ENCODE results near the gene GPRC5C. TPM values are rescaled to one million over a fixed set of nuclear protein-coding genes. Genes with fewer than 3 reads are reported as not detected.

Gene GPRC5C
- total RNA-seq, 3 donors from 2014 or later (not counting 1 experiment from before 2014, with no cell fraction given): 0.26 to 0.60 (median 0.29) TPM

DNA sequence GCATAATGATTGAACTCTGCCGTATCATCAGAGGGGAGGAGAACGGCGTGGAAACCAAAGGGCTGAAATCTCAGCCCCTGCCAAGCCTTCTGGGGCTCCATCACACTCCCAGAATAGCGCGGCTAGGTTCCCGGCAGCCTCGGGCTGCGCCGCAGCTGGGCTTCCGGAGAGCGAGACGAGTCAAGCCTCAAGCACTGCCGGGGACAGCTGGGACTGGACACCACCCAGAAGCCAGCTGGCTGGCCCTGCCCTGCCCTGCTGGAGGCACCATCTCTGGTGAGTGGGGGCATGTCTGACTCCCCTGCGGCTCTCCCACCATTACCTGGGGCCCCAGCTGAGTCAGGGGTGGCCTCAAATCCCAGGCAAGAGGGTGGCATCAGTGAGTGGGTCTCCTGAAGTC is 7.2 kb upstream of the GPRC5C start:
- H3K4me1 Mint-ChIP-seq: peaks cover 0 to 5% of the 10 kb centered on the region in 2 donors
- Histone ChIP-seq H3K27ac (ENCODE audit: low read length) (no peak overlapping the region), H3K9me3 (ENCODE audit: control insufficient read depth, insufficient read depth, low read length) (no peaks in the 10 kb centered on the region), H3K27me3 (ENCODE audit: control insufficient read depth, insufficient read depth, low read length) (peaks cover 3% of the 10 kb centered on the region), H3K4me3 (ENCODE audit: low read length) (no peak overlapping the region), H3K4me1 (ENCODE audit: control insufficient read depth, insufficient read depth, low read length) (no peaks in the 10 kb centered on the region), H3K36me3 (ENCODE audit: control insufficient read depth, insufficient read depth, low read length) (no peaks in the 10 kb centered on the region)
- DNase-seq: no peak
- H3K27ac Mint-ChIP-seq: no peak overlapping the region
- intact Hi-C loops (cut with micrococcal nuclease): no loop called here
- ATAC-seq: no peak
- peaks cover 9 to 16% of the 10 kb centered on the region in 2 donors for H3K27me3 Mint-ChIP-seq (ENCODE audit: low read depth in 2 of 2)
- WGBS (ENCODE audit: insufficient coverage): 92% methylated on average over 14 of the region's 14 CpGs
- no peaks in the 10 kb centered on the region for H3K9me3 Mint-ChIP-seq
- H3K36me3 Mint-ChIP-seq: no peaks in the 10 kb centered on the region
- no peak overlapping the region for H3K4me3 Mint-ChIP-seq
- no peak for TF ChIP-seq CTCF (IDR thresholded peaks at IDR 0.05)

GRCh38 chr17:74426551-74427047 is 5.3 kb upstream of the GPRC5C start:
- H3K27me3 ChIP-seq (ENCODE audit: control insufficient read depth, insufficient read depth, low read length): peaks cover 15% of the 10 kb centered on the region
- WGBS (ENCODE audit: insufficient coverage): 87% methylated on average over 9 of the region's 9 CpGs
- TF ChIP-seq CTCF (IDR thresholded peaks at IDR 0.05): no peak
- no peaks in the 10 kb centered on the region for H3K9me3 ChIP-seq (ENCODE audit: control insufficient read depth, insufficient read depth, low read length)
- no peak for ATAC-seq
- Mint-ChIP-seq H3K4me3 (no peak overlapping the region), H3K36me3 (no peaks in the 10 kb centered on the region), H3K27me3 (ENCODE audit: low read depth in 2 of 2) (peaks cover 9 to 29% of the 10 kb centered on the region in 2 donors), H3K27ac (no peak overlapping the region), H3K4me1 (peaks cover 4 to 13% of the 10 kb centered on the region in 2 donors), H3K9me3 (no peaks in the 10 kb centered on the region)
- H3K27ac ChIP-seq (ENCODE audit: low read length): no peak overlapping the region
- H3K4me1 ChIP-seq (ENCODE audit: control insufficient read depth, insufficient read depth, low read length): peaks cover 15% of the 10 kb centered on the region
- intact Hi-C loops (cut with micrococcal nuclease): no loop called here
- no peaks in the 10 kb centered on the region for H3K36me3 ChIP-seq (ENCODE audit: control insufficient read depth, insufficient read depth, low read length)
- no peak overlapping the region for H3K4me3 ChIP-seq (ENCODE audit: low read length)
- no peak for DNase-seq

DNA sequence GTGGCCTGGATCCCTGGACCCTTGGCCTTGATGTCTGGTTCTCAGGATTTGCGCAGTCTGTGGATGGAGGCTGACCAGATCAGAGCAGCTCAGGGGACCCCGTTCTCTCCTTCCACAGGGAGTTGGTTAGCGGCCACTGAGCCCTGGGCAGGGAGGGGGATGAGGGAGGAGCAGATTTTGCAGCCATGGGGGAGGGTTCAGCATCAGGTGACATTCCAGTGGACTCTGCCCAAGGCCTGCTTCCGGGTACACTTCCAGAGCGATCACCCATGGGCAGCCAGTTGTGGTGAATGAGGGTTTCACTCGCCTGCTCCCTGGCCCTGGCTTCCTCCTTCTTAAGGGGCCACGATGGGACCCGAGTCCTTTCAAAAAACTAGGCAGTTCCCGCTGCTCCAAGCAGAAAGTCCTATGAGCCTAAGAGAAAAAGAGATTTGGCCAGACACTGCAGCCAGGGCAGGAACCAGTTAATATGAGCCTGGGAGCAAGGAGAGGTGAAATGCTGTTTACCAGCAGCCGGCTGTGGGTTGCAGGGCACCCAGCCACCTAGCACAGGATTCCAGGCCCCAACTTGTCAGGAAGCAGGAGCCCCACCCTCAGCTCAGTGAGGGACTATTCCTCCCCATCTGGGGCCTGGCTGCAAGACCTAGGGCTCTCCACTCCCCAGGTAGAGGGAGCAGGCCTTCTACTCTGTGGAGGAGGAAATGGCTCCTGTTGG is 4.7 kb upstream of the GPRC5C start:
- no peaks in the 10 kb centered on the region for H3K36me3 ChIP-seq (ENCODE audit: control insufficient read depth, insufficient read depth, low read length)
- peaks cover 16% of the 10 kb centered on the region for H3K27me3 ChIP-seq (ENCODE audit: control insufficient read depth, insufficient read depth, low read length)
- peaks cover 21% of the 10 kb centered on the region for H3K4me1 ChIP-seq (ENCODE audit: control insufficient read depth, insufficient read depth, low read length)
- H3K4me3 ChIP-seq (ENCODE audit: low read length): no peak overlapping the region
- ATAC-seq (no peak), DNase-seq (no peak)
- no peak overlapping the region for H3K27ac ChIP-seq (ENCODE audit: low read length)
- TF ChIP-seq CTCF (IDR thresholded peaks at IDR 0.05): no peak
- Mint-ChIP-seq H3K4me3 (no peak overlapping the region), H3K4me1 (peaks cover 7 to 17% of the 10 kb centered on the region in 2 donors), H3K9me3 (no peaks in the 10 kb centered on the region), H3K27ac (no peak overlapping the region), H3K27me3 (ENCODE audit: low read depth in 2 of 2) (peaks cover 9 to 34% of the 10 kb centered on the region in 2 donors), H3K36me3 (no peaks in the 10 kb centered on the region)
- intact Hi-C loops (cut with micrococcal nuclease): no loop called here
- 79% methylated on average over 10 of the region's 10 CpGs for WGBS (ENCODE audit: insufficient coverage)
- H3K9me3 ChIP-seq (ENCODE audit: control insufficient read depth, insufficient read depth, low read length): no peaks in the 10 kb centered on the region
